ENCODE measurements around the gene EHBP1L1. TPM values are rescaled to one million over a fixed set of nuclear protein-coding genes. Genes with fewer than 3 reads are reported as not detected.

EHBP1L1 gene
- total and polyA plus RNA-seq, 7 donors = 114 to 345 (median 208) TPM

DNA sequence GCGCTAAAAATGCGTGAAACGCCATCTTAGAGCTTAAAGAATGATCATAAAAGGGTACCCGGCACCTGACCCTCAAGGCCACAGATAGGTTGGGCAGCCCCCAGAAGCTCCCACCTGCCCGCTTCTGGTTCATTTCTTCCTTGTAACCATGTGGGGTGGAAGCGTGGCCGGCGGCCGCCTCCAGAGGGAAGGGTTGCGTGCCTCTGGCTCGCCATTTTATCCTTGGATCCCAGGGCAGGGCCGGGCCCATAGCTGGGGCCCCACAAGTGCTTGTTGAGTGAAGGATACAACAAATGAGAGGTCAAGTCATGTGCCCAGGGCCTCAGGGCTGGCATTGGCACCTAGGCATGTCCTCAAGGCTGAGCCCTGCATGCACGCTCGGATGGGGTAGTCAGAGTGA lies 45.6 kb downstream of the EHBP1L1 start:
- 88 to 95% (median 91%) methylated on average over 14 of the region's 14 CpGs for WGBS, 3 donors
- intact Hi-C loops (cut with DNase I) = no loop called here
- ATAC-seq (no peak), DNase-seq (no peak)
- H3K27ac ChIP-seq = no peak overlapping the region
- no peaks in the 10 kb centered on the region for H3K27me3 ChIP-seq (ENCODE audit: insufficient read depth in 3 of 3, low read length in 2 of 3)
- no peak overlapping the region for H3K4me3 ChIP-seq
- TF ChIP-seq, protein P1, sequence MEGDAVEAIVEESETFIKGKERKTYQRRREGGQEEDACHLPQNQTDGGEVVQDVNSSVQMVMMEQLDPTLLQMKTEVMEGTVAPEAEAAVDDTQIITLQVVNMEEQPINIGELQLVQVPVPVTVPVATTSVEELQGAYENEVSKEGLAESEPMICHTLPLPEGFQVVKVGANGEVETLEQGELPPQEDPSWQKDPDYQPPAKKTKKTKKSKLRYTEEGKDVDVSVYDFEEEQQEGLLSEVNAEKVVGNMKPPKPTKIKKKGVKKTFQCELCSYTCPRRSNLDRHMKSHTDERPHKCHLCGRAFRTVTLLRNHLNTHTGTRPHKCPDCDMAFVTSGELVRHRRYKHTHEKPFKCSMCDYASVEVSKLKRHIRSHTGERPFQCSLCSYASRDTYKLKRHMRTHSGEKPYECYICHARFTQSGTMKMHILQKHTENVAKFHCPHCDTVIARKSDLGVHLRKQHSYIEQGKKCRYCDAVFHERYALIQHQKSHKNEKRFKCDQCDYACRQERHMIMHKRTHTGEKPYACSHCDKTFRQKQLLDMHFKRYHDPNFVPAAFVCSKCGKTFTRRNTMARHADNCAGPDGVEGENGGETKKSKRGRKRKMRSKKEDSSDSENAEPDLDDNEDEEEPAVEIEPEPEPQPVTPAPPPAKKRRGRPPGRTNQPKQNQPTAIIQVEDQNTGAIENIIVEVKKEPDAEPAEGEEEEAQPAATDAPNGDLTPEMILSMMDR (IDR thresholded peaks at IDR 0.05) = no peak
- peaks cover 0 to 96% of the 10 kb centered on the region in 2 donors for H3K36me3 ChIP-seq (ENCODE audit: insufficient read depth in 1 of 2, low read depth in 1 of 2)
- no peaks in the 10 kb centered on the region for H3K9me3 ChIP-seq
- H3K4me1 ChIP-seq = peaks cover 13% of the 10 kb centered on the region

DNA sequence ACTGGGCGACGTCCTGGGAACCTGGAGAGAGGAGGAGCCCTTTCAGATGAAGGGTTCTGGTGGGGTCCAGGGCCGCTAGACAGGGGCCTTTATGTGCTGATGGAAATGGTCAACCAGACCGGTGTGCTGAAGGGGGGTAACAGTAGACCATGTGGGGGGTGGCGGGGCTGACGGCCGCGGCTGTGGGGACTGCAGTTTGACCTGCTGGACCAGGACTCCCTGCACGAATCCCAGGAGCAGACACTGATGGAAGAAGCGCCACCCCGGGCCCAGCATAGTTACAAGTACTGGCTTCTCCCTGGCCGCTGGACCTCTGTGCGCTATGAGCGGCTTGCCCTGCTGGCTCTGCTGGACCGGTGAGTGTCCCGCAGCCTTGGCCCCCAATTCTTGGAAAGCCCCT lies 46.2 kb downstream of the EHBP1L1 start:
- TF ChIP-seq, protein P1 (IDR thresholded peaks at IDR 0.05) = no peak
- no peaks in the 10 kb centered on the region for H3K27me3 ChIP-seq (ENCODE audit: insufficient read depth in 3 of 3, low read length in 2 of 3)
- no peak overlapping the region for H3K27ac ChIP-seq
- intact Hi-C loops (cut with DNase I) = no loop called here
- no peaks in the 10 kb centered on the region for H3K9me3 ChIP-seq
- DNase-seq = no peak
- H3K36me3 ChIP-seq (ENCODE audit: insufficient read depth in 1 of 2, low read depth in 1 of 2) = peaks cover 0 to 100% of the 10 kb centered on the region in 2 donors
- WGBS, 3 donors = 91% methylated on average over 16 of the region's 16 CpGs
- H3K4me1 ChIP-seq = peaks cover 7% of the 10 kb centered on the region
- ATAC-seq = no peak
- no peak overlapping the region for H3K4me3 ChIP-seq

DNA sequence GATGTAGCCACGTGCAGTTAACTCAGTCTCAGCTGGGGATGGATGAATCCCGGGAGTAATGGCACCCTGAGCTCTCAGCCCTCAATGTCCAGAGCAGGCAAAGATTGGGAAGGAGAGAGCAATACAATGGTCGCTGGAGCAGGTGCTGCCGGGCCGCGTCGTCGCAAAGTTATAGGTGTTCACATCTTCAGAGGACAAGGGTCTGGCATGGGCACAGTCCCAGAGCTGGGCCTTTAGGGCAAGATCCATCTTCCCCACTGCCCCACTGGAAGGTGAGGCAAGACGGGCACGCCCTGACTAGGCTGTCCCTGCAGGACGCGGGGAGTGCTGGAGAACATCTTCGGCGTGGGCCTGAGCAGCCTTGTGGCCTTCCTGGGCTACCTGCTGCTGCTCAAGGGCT lies 47.3 kb downstream of the EHBP1L1 start:
- Histone ChIP-seq H3K9me3 (no peaks in the 10 kb centered on the region), H3K27me3 (ENCODE audit: insufficient read depth in 3 of 3, low read length in 2 of 3) (no peaks in the 10 kb centered on the region), H3K36me3 (ENCODE audit: insufficient read depth in 1 of 2, low read depth in 1 of 2) (peaks cover 0 to 100% of the 10 kb centered on the region in 2 donors), H3K27ac (no peak overlapping the region), H3K4me3 (no peak overlapping the region), H3K4me1 (no peaks in the 10 kb centered on the region)
- DNase-seq = no peak
- 89 to 93% (median 91%) methylated on average over 13 to 14 of the region's 14 CpGs for WGBS, 3 donors
- intact Hi-C loops (cut with DNase I) = no loop called here
- TF ChIP-seq, protein P1 (IDR thresholded peaks at IDR 0.05) = no peak
- no peak for ATAC-seq

DNA sequence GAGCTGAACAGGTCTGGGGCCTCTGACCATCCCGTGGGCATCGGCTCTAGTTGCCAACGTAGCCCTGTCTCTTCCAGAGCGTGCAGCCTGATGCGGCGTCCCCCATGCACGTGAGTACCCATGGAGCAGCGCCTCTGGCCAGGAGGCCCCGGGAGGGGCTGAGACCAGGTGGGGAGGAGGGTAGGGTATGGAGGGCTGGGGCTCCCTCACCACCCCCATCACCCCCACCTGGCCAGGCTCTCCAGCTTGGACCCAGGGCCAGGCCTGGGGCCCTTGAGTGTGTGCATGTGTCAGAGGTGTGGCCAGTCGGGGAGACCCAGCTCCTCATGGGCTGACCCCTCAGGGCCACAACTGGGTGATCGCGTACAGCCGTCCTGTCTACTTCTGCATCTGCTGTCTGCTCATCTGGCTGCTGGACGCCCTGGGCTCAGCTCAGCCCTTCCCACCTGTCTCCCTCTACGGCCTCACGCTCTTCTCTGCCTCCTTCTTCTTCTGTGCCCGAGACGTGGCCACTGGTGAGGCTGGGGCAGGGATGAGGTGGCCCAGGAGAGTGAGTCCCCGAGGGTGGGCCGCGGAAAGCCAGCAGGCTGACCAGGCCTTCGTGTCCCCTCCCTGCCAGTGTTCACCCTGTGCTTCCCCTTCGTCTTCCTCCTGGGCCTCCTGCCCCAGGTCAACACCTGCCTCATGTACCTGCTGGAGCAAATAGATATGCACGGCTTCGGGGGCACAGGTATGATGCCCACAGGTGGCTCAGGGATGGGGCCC lies 48.2 kb downstream of the EHBP1L1 start:
- H3K9me3 ChIP-seq = no peaks in the 10 kb centered on the region
- peaks cover 0 to 100% of the 10 kb centered on the region in 2 donors for H3K36me3 ChIP-seq (ENCODE audit: insufficient read depth in 1 of 2, low read depth in 1 of 2)
- no peak overlapping the region for H3K4me3 ChIP-seq
- TF ChIP-seq, protein P1 (IDR thresholded peaks at IDR 0.05) = no peak
- H3K4me1 ChIP-seq = no peaks in the 10 kb centered on the region
- 90 to 92% (median 92%) methylated on average over 22 to 25 of the region's 25 CpGs for WGBS, 3 donors
- no peaks in the 10 kb centered on the region for H3K27me3 ChIP-seq (ENCODE audit: insufficient read depth in 3 of 3, low read length in 2 of 3)
- ATAC-seq (no peak), DNase-seq (no peak)
- H3K27ac ChIP-seq = no peak overlapping the region
- intact Hi-C loops (cut with DNase I) = no loop called here

Data from psoas muscle (tissue), 8 donors.